CD1c-positive myeloid dendritic cell (primary cell): Measurements from ENCODE around the gene COL27A1.

Experiments used
- DNase-seq: peaks from one replicate; pipeline ENCODE4 v3.0.0-alpha.2; 2016; ENCODE audit errors: extremely low spot score

COL27A1 gene

GRCh38 chr9:114168281-114169028, 13.1 kb downstream of the COL27A1 start:
- DNase-seq: no peak

DNA sequence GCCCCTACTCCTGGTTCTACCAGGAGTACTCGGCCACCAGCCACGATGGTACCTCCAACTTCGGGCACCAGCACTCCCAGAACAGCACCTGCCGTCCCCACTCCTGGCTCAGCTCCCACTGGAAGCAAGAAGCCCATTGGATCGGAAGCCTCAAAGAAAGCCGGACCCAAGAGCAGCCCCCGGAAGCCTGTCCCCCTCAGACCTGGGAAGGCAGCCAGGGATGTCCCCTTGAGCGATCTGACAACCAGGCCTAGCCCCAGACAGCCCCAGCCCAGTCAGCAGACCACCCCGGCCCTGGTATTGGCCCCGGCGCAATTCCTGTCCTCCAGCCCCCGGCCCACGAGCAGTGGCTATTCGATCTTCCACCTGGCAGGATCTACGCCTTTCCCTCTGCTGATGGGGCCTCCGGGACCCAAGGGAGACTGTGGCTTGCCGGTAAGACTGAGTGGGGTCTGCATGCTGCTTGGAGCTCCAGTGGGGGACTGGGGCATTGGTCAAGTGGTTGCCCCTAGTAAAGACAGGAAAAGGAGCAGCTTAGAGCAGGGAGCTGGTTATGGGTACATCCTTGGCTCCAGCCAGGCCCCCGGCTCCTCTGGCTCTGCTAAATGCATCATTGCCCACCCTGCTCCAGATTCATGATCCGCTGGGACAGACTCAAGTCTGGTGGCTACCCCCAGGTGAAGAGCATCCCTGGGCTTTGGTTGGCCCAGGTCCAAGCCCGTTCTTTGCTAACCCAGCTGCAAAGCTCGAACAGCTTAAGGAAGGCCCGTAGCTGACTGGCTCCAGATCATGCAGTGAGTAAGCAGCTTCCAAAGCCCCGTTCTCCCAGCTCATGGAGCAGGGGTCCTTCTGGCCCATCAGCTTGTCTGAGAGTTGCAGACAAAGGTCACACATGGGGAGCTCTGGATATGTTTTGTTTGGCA, 14.0 kb downstream of the COL27A1 start:
- DNase-seq: no peak

DNA sequence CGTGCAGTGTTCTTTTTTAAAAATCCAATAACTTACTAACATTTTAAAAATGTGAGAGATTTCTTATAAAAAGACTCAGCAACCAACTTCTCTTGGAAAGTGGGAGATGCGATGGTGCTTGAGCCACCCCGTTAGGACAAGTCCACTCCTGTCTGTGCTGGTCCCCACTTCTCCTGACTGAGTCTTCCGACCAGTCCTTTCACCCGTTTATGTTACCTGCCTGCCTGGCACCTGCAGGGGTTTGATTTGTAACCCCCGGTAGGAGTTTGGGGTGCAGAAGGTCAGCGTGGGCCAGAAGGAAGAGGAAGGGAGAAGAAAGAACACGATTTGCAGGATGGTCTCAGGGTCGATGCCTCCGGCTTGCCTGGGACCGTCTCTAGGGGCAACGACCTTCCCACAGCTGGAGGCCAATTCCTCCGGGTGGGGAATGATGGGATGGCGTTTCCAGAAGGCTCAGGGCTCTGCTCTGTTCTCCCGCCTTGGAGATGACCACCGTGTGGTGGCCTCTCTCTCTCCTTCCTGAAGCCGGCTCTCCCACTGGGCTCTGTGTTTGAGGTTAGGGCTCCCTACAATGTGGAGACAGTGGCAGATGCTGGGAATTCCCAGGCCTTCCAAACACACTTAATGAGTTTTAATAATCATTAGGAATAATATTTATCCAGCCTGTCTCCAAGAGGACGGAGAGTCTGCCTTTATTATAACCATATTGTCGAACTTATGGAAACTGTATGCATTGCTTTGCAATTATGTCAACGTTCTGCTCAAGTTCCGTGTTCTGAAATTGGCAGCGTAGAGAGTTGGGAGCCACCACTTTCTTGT, 14.8 kb downstream of the COL27A1 start:
- no peak for DNase-seq

GRCh38 chr9:114170771-114171461, 15.6 kb downstream of the COL27A1 start:
- DNase-seq: no peak

DNA sequence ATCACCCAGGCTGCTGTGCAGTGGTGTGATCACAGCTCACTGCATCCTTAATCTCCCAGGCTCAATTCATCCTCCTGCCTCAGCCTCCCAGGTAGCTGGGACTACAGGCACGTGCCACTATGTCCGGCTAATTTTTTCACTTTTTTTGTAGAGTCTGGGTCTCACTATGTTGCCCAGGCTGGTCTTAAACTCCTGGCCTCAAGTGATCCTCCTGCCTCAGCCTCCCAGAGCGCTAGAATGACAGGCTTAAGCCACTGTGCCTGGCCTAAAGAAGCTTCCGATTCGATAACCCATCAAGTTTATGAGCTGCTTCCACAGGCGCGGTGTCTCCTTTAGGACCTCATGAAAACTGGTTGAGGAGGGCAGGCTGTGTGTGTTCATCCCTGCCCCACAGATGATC, 16.2 kb downstream of the COL27A1 start:
- no peak for DNase-seq

- DNase-seq: no peak
Measured at GRCh38 chr9:114172981-114173833, 17.9 kb downstream of the COL27A1 start.

DNA sequence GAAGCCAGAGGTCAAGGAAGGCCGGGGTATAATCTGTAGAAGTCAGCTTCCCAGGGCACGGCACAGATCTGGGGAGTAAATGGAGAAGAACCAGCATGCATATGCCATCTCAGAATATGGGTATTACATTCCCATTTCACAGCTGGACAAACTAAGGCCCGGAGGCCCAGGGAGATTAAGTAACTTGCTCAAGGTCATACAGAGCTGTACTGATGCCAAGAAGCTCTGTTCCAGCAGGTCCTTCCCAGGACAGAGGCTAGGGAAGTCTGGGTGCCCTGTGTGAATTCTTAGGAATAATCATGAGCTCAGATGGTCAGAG, 19.2 kb downstream of the COL27A1 start:
- DNase-seq: no peak

DNA sequence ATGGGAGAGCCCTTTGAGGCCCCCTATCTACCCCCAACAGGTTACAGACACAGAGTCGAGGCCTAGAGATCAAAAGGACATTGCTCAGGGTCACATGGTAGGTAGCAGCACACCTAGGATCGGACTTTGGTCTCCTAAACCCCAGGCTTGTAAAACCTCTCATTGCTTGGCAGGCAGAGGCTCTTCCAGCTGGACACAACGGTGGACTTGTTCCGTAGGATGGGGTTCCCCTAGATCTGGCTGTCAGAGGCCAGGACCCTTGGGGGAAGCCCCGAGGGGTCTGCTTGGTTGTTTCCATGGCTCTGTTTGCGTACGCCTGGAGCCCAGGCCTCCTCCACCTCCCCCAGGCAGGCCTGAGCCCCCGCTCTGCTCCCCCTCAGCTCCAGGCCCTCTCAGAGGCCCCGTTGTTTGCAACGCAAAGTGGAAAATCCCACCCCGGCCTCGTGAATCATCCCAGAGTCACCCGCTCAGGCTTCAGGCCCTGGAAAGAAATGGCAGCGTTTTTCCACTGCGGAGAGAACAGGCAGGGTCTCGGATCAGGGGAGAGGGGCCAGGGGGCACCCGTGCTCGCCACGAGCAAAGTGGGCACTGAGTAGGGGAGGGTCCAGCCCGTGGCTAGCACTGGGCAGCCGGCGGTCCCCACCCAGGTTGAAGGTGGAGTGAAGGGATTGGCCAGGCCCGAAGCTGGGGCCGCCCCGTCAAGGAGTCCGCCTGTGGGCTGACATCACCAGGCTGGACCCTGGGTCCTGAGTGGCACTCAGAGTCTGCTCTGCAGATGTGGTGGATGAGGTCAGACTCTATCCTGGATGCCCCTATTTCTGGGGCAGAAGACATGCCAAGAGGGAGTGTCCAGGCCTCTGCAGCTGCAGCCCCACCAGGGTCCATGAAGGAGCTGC, 19.8 kb downstream of the COL27A1 start:
- DNase-seq: no peak

DNA sequence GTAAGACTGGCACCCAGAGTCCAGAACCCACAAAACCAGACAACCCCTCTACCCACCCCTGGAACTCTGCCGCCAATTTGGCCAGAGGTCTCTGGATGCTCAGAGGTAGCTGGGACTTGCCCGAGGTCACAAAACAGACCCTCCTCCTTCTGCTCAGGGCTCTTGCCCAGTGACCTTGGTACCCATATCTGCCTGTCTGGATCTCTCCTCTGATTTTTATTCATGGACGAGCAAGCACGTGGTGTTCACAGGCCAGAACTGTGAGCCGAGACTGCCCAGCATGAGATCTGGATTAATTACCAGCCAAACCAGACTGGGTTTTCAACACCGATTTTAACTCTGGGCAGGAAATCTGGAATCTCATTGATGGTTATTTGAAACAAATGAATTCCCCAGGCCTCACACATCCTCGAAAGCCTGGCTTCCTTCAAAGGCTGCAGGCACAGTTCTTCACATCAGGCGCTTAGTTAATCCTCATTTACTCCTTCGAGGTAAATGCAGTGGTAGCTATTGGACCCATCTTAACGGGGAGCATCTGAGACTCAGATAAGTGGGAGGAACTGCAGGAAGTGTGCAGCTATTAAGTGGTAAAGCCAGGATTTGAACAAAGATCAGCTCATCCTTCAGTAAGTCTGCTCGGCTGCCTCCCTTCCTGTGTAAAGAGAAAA, 21.4 kb downstream of the COL27A1 start:
- DNase-seq: no peak

DNA sequence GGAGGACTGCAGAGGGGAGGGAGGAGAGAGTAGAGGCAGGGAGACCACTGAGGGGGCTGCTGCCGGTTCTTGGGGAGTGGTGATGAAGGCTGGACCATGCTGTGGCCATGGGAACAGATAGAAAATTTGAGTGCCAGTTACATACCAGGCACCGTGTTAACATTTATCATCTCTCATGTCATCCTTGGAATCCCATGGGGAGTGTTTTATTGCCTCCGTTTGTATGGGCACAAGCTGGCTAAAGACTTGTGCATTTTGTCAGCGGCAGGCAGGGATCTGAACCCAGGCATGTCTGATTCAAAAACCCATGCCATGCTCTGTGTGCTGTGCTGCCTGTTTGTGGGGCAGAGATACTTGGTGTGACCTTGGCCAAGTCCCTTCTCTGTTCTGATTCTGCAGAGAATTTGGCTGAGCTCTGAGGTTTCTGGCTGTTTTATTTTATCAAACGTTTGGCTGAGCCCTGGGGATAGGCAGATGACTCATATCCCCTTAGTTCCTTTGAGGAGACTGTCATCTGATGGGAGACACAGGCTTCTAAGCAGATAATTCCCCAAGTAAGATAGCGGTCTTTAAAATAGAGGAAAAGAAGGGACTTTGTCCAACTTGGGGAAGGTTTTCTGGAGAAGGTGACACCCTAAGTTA, 22.2 kb downstream of the COL27A1 start:
- DNase-seq: no peak

- DNase-seq: no peak
Measured at GRCh38 chr9:114178076-114178475, 22.7 kb downstream of the COL27A1 start.

- no peak for DNase-seq
Measured at GRCh38 chr9:114178756-114179450, 23.6 kb downstream of the COL27A1 start.

DNA sequence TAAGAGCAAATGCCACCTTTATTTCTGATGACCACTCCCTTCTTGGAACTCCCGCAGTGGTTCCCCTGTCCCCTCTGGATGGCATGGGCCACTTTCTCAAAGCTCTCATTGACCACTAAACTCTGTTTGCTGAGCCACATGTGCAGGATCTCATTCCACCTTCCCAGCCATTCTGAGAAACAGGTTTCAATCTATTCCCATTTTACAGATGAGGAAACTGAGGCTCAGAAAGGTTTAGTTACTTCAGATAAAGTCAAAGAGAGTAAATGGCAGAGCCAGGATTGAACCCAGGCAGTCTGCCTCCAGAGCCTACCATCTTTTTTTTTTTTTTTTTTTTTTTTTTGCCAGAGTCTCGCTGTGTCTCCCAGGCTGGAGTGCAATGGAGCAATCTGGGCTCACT, 24.2 kb downstream of the COL27A1 start:
- no peak for DNase-seq

GRCh38 chr9:114180696-114181606, 25.6 kb downstream of the COL27A1 start:
- no peak for DNase-seq

DNA sequence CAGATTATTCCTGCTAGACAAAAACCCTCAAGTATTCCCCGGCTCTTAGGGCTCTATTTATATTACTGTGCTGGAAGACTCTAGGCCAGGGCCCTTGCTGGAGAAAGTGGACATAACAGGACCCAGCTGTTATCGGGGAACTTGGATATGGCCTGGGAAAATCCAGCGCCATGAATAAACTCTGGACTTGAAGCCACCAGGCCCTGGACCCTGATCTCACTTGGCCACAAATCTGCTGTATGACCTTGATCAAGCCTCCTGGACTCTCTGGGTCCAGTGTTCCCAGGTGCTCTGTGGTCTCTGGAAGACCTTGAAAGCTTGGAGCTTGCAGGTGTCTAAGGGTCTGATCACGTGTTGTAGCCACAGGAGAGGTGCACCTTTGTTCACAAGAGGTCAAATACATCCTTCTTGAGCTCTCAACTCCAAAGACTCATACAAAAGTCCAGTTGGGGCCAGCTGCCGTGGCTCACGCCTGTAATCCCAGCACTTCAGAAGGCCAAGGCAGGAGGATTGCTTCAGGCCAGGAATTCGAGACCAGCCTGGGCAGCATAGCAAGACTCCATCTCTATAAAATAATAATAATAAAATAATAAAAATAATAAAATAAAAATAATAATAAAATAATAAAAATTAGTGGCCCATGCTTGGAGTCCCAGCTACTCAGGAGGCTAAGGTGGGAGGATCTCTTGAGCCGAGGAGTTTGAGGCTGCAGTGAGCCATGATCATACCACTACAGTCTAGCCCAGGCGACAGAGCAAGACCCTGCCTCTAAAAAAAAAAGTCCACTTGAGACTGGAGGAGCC, 26.5 kb downstream of the COL27A1 start:
- no peak for DNase-seq

DNA sequence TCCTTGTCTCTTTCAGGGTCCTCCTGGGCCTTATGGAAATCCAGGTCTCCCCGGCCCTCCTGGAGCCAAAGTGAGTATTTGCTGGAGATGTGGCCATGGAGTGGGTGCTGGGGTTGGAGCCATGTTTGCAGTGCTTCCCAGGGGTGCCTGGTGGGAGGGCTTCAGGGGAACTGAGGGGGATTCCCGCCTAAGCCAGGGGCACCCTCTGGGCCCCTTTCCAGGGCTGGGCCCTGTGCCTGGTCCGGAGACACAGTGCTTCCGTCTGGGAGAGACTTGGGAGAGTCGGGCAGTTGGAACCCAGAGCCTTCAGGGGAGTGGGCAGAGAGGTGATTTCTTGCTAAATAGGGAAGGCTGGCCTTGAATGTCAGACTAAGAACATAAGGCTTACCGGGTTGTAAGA, 27.7 kb downstream of the COL27A1 start:
- DNase-seq: no peak
